ENCODE data around the gene KREMEN1.

Gene KREMEN1

GRCh38 chr22:29049655-29050263 is 23.1 kb upstream of the KREMEN1 start:
- no peak for DNase-seq

GRCh38 chr22:29050457-29050856 is 22.4 kb upstream of the KREMEN1 start:
- DNase-seq: no peak

- DNase-seq: no peak
These were observed 19.7 kb upstream of the KREMEN1 start for GRCh38 chr22:29053048-29053702.

GRCh38 chr22:29054251-29054767 is 18.5 kb upstream of the KREMEN1 start:
- DNase-seq: no peak

GRCh38 chr22:29055192-29055830 is 17.5 kb upstream of the KREMEN1 start:
- no peak for DNase-seq

- DNase-seq: no peak
These were observed 16.4 kb upstream of the KREMEN1 start for GRCh38 chr22:29056472-29056871.

GRCh38 chr22:29060251-29060869 is 12.5 kb upstream of the KREMEN1 start:
- DNase-seq: no peak

GRCh38 chr22:29060931-29061330 is 11.9 kb upstream of the KREMEN1 start:
- no peak for DNase-seq

- DNase-seq: no peak
These were observed 11.1 kb upstream of the KREMEN1 start, which contains the start of gene C22orf31 for GRCh38 chr22:29061773-29062172. Gene C22orf31 (minus strand): TSS chr22:29061831. CDS start chr22:29061792, 39 bp downstream.

- no peak for DNase-seq
These were observed 10.5 kb upstream of the KREMEN1 start for GRCh38 chr22:29062286-29062821.

GRCh38 chr22:29065468-29066190 is 7.2 kb upstream of the KREMEN1 start:
- DNase-seq: no peak

GRCh38 chr22:29069463-29069862 is 3.4 kb upstream of the KREMEN1 start:
- no peak for DNase-seq

GRCh38 chr22:29070490-29070889 is 2.3 kb upstream of the KREMEN1 start:
- DNase-seq: no peak

GRCh38 chr22:29071261-29072045 is 1.4 kb upstream of the KREMEN1 start:
- DNase-seq: no peak

- DNase-seq: peak; percentile 74
These were observed 449 bp upstream of the KREMEN1 start for GRCh38 chr22:29072193-29072978.

GRCh38 chr22:29073618-29074275 is 912 bp downstream of the KREMEN1 start:
- no peak for DNase-seq

GRCh38 chr22:29074276-29074772 is 1.5 kb downstream of the KREMEN1 start:
- DNase-seq: no peak

GRCh38 chr22:29078036-29078868 is 5.4 kb downstream of the KREMEN1 start:
- no peak for DNase-seq

GRCh38 chr22:29078869-29079207 is 6.0 kb downstream of the KREMEN1 start:
- DNase-seq: no peak

All from T-helper 9 cell (primary cell).